ENCODE results near the gene AATK. TPM values are rescaled to one million over a fixed set of nuclear protein-coding genes. Genes with fewer than 3 reads are reported as not detected.
A peak's percentile ranks its signal among the peaks of the same experiment; 100 is the strongest.

Gene AATK
- total RNA-seq, 2 donors from 2014 or later: 29.1 to 42.2 TPM

GRCh38 chr17:81110488-81111040, 55.5 kb downstream of the AATK start:
- Histone ChIP-seq H3K27ac (no peak overlapping the region), H3K4me3 (no peak overlapping the region), H3K27me3 (no peaks in the 10 kb centered on the region), H3K4me1 (no peaks in the 10 kb centered on the region), H3K36me3 (replicated peaks in 1 of 2; ENCODE audit: insufficient read depth in 1 of 2, low read depth in 2 of 2) (no peaks in the 10 kb centered on the region), H3K9me3 (no peaks in the 10 kb centered on the region)
- DNase-seq: peak in 1 of 4 donors; percentile 14
- WGBS, 2 donors: 39 to 57% methylated on average over 8 to 30 of the region's 30 CpGs
- intact Hi-C loops (cut with DNase I): no loop called here
- no peak for ATAC-seq
- no peak for TF ChIP-seq POLR2A (IDR thresholded peaks at IDR 0.05)
- no peak for TF ChIP-seq CTCF (IDR thresholded peaks at IDR 0.05)

GRCh38 chr17:81109957-81110356, 56.1 kb downstream of the AATK start:
- intact Hi-C loops (cut with DNase I): loop anchor here (10.0 kb wide), 1 partner anchor 685 kb away; no protein-coding TSS in a partner anchor
- ATAC-seq (no peak), DNase-seq (no peak)
- H3K4me1 ChIP-seq: no peaks in the 10 kb centered on the region
- no peak overlapping the region for H3K27ac ChIP-seq
- H3K4me3 ChIP-seq: no peak overlapping the region
- H3K9me3 ChIP-seq: no peaks in the 10 kb centered on the region
- H3K27me3 ChIP-seq: no peaks in the 10 kb centered on the region
- TF ChIP-seq POLR2A (IDR thresholded peaks at IDR 0.05): no peak
- TF ChIP-seq CTCF (IDR thresholded peaks at IDR 0.05): no peak
- no peaks in the 10 kb centered on the region for H3K36me3 ChIP-seq (replicated peaks in 1 of 2; ENCODE audit: insufficient read depth in 1 of 2, low read depth in 2 of 2)
- 73 to 77% methylated on average over 13 to 22 of the region's 22 CpGs for WGBS, 2 donors

GRCh38 chr17:81108220-81108619, 57.8 kb downstream of the AATK start:
- Histone ChIP-seq H3K27ac (no peak overlapping the region), H3K4me3 (no peak overlapping the region), H3K36me3 (replicated peaks in 1 of 2; ENCODE audit: insufficient read depth in 1 of 2, low read depth in 2 of 2) (no peaks in the 10 kb centered on the region), H3K9me3 (no peaks in the 10 kb centered on the region), H3K27me3 (no peaks in the 10 kb centered on the region), H3K4me1 (no peaks in the 10 kb centered on the region)
- intact Hi-C loops (cut with DNase I): loop anchor here (10.0 kb wide), 1 partner anchor 683 kb away; no protein-coding TSS in a partner anchor
- TF ChIP-seq POLR2A (IDR thresholded peaks at IDR 0.05) (no peak), CTCF (IDR thresholded peaks at IDR 0.05) (no peak)
- no peak for DNase-seq
- 68 to 77% methylated on average over 5 to 9 of the region's 9 CpGs for WGBS, 2 donors
- no peak for ATAC-seq

- no peak overlapping the region for H3K27ac ChIP-seq
- ATAC-seq (no peak), DNase-seq (no peak)
- H3K36me3 ChIP-seq (replicated peaks in 1 of 2; ENCODE audit: insufficient read depth in 1 of 2, low read depth in 2 of 2): no peaks in the 10 kb centered on the region
- no peaks in the 10 kb centered on the region for H3K4me1 ChIP-seq
- no peaks in the 10 kb centered on the region for H3K9me3 ChIP-seq
- no peak overlapping the region for H3K4me3 ChIP-seq
- no peak for TF ChIP-seq CTCF (IDR thresholded peaks at IDR 0.05)
- TF ChIP-seq POLR2A (IDR thresholded peaks at IDR 0.05): no peak
- WGBS, 2 donors: 91 to 95% methylated on average over 4 to 19 of the region's 24 CpGs
- H3K27me3 ChIP-seq: no peaks in the 10 kb centered on the region
- intact Hi-C loops (cut with DNase I): loop anchor here (10.0 kb wide), 1 partner anchor 682 kb away; no protein-coding TSS in a partner anchor
These were observed 59.3 kb downstream of the AATK start for GRCh38 chr17:81106716-81107115.

GRCh38 chr17:81103379-81103778, 62.6 kb downstream of the AATK start:
- intact Hi-C loops (cut with DNase I): loop anchor here (2.0 to 10.0 kb wide), 2 partner anchors 77 to 679 kb away; no protein-coding TSS in a partner anchor
- H3K27ac ChIP-seq: no peak overlapping the region
- no peak for ATAC-seq
- no peaks in the 10 kb centered on the region for H3K9me3 ChIP-seq
- no peak overlapping the region for H3K4me3 ChIP-seq
- H3K27me3 ChIP-seq: no peaks in the 10 kb centered on the region
- WGBS, 2 donors: 90 to 95% methylated on average over 7 to 19 of the region's 20 CpGs
- H3K36me3 ChIP-seq (replicated peaks in 1 of 2; ENCODE audit: insufficient read depth in 1 of 2, low read depth in 2 of 2): no peaks in the 10 kb centered on the region
- peaks cover 4% of the 10 kb centered on the region for H3K4me1 ChIP-seq
- TF ChIP-seq POLR2A (IDR thresholded peaks at IDR 0.05): no peak
- TF ChIP-seq CTCF (IDR thresholded peaks at IDR 0.05): no peak
- no peak for DNase-seq
